Sigmoid colon (tissue), 4 donors: ENCODE measurements around the gene NHERF1.

Source experiments
- POLR2A ChIP-seq, 2 donors: fragments of 450-650 bp; IDR thresholded peaks; one replicate each; pipeline ENCODE4 v1.6.1; 2016; ENCODE audit warnings: antibody characterized with exemption in 2 of 2, mild to moderate bottlenecking in 2 of 2, moderate library complexity in 2 of 2
- POLR2AphosphoS5 ChIP-seq, 4 donors: sonication (generic); formaldehyde crosslinking; IDR thresholded peaks; one replicate each; pipeline ENCODE4 v1.6.1; 2017; ENCODE audit warnings: antibody characterized with exemption in 4 of 4
- TF ChIP-seq, protein P1 (sequence below), 4 experiments: fragments of 450-650 bp in 3 of 4; fragments of 200-600 bp in 1 of 4; IDR thresholded peaks; one replicate each; pipeline ENCODE4 v1.5.1; 2016 to 2019; ENCODE audit warnings: antibody characterized with exemption in 4 of 4, mild to moderate bottlenecking in 3 of 4, moderate library complexity in 2 of 4

DNA sequence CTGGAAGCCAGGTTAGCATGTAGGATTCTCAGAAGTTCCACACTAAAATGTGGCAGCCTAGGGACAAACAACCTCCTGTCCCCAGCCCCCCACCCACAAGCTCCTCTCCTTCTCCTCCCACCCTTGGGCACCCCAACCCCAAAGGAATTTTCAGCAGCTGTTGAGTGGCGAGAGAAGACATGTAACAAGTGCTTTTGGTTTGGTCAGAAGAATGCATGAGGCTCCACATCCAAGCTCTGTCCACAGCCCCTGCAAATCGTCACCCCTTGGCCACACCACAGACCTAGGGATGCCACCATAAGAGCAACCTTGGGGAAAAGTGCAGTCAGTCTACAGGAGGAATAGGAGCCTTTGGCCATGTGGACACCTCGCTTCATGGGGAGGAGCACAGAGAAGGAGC, 23.3 kb upstream of the NHERF1 start:
- TF ChIP-seq, protein P1, sequence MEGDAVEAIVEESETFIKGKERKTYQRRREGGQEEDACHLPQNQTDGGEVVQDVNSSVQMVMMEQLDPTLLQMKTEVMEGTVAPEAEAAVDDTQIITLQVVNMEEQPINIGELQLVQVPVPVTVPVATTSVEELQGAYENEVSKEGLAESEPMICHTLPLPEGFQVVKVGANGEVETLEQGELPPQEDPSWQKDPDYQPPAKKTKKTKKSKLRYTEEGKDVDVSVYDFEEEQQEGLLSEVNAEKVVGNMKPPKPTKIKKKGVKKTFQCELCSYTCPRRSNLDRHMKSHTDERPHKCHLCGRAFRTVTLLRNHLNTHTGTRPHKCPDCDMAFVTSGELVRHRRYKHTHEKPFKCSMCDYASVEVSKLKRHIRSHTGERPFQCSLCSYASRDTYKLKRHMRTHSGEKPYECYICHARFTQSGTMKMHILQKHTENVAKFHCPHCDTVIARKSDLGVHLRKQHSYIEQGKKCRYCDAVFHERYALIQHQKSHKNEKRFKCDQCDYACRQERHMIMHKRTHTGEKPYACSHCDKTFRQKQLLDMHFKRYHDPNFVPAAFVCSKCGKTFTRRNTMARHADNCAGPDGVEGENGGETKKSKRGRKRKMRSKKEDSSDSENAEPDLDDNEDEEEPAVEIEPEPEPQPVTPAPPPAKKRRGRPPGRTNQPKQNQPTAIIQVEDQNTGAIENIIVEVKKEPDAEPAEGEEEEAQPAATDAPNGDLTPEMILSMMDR (IDR thresholded peaks at IDR 0.05): no peak
- no peak for TF ChIP-seq POLR2AphosphoS5 (IDR thresholded peaks at IDR 0.05)
- no peak for TF ChIP-seq POLR2A (IDR thresholded peaks at IDR 0.05)
